HepG2 (cell line): ENCODE data around the gene ERLEC1. TPM values are rescaled to one million over a fixed set of nuclear protein-coding genes. Genes with fewer than 3 reads are reported as not detected.

Experiments used
- ARID5B ChIP-seq: IDR thresholded peaks from 2 replicates; pipeline ENCODE4 v1.4.0; 2020; ENCODE audit warnings: mild to moderate bottlenecking, missing genetic modification reagents
- ARNT2 ChIP-seq: sonication (generic); formaldehyde crosslinking; IDR thresholded peaks from 2 replicates; pipeline ENCODE4 v1.8.0; 2022; ENCODE audit warnings: mild to moderate bottlenecking, low read depth, missing genetic modification reagents, moderate library complexity
- CBFB ChIP-seq: sonication (generic); formaldehyde crosslinking; IDR thresholded peaks from 2 replicates; pipeline ENCODE4 v1.4.0; 2020; ENCODE audit warnings: missing genetic modification reagents
- FOXK2 ChIP-seq: fragments of 450-650 bp; IDR thresholded peaks from 2 replicates; pipeline ENCODE4 v1.6.1; 2016
- MED1 ChIP-seq: sonication (generic); formaldehyde crosslinking; IDR thresholded peaks from 2 replicates; pipeline ENCODE4 v1.4.0; 2020; ENCODE audit warnings: missing genetic modification reagents
- NR3C1 ChIP-seq: sonication (generic); formaldehyde crosslinking; IDR thresholded peaks from 2 replicates; pipeline ENCODE4 v1.4.0; 2020; ENCODE audit warnings: missing genetic modification reagents
- PITX1 ChIP-seq: sonication (generic); formaldehyde crosslinking; IDR thresholded peaks from 2 replicates; pipeline ENCODE4 v1.5.1; 2020; ENCODE audit warnings: mild to moderate bottlenecking, missing genetic modification reagents
- PRMT3 ChIP-seq: sonication (generic); formaldehyde crosslinking; IDR thresholded peaks from 2 replicates; pipeline ENCODE4 v1.8.1; 2022; ENCODE audit warnings: low read depth, mild to moderate bottlenecking, moderate library complexity, missing genetic modification reagents, borderline replicate concordance
- REST ChIP-seq, 2 experiments: IDR thresholded peaks; 2 replicates each; pipeline ENCODE4 v1.6.1; 2011 to 2012; ENCODE audit warnings: low read length in 2 of 2, borderline replicate concordance in 1 of 2, low read depth in 1 of 2, mild to moderate bottlenecking in 1 of 2, moderate library complexity in 1 of 2
- RNF219 ChIP-seq: sonication (generic); formaldehyde crosslinking; IDR thresholded peaks from 2 replicates; pipeline ENCODE4 v1.5.0; 2020; ENCODE audit warnings: mild to moderate bottlenecking, missing genetic modification reagents
- polyA plus RNA-seq, 8 experiments: library from polyadenylated mRNA; depleted of rRNA in 3 of 8; stranded (reverse) in 7 of 8; unstranded in 1 of 8; fragments of >200 nt; fragmentation: Illumina TruSeq in 4 of 8; extraction: Trizol in 4 of 8; gene quantifications; 2 replicates each; pipeline versions ENCODE4 v1.2.1 to v1.2.3, GENCODE V29; 2011 to 2016; ENCODE audit warnings: low read depth in 4 of 8, missing spikeins in 1 of 8, mixed read lengths in 1 of 8; ENCODE audit not compliant: insufficient read depth in 1 of 8
- total RNA-seq, 5 experiments: library from RNA; depleted of rRNA; stranded (reverse); fragments of >200 nt; fragmentation: Illumina TruSeq; extraction: Trizol; gene quantifications; 2 replicates each; pipeline ENCODE4 v1.2.3, GENCODE V29; 2016; ENCODE audit warnings: low read depth in 1 of 5

ERLEC1 gene
- total and polyA plus RNA-seq, 2 of the 13 experiments (the other 11 are each of a cell fraction or from before 2014, with no cell fraction given), result 87.3 to 88.4 TPM

- TF ChIP-seq ARID5B (CRISPR knock-in tag) (peak; percentile 30; the same call in 1 of the 2 replicates), NR3C1 (CRISPR knock-in tag) (no peak), PRMT3 (CRISPR knock-in tag) (no peak), MED1 (CRISPR knock-in tag) (no peak; the same call in 1 of the 2 replicates), FOXK2 (no peak), PITX1 (CRISPR knock-in tag) (peak; percentile 37; the same call in 1 of the 2 replicates), REST (IDR thresholded peaks at IDR 0.05; ENCODE audit: borderline replicate concordance in 1 of 2, low read depth in 1 of 2, low read length in 2 of 2) (no peak), CBFB (CRISPR knock-in tag) (no peak), RNF219 (no peak), ARNT2 (CRISPR knock-in tag) (peak; percentile 47; the same call in 1 of the 2 replicates)
These were observed 19.2 kb upstream of the ERLEC1 start, which contains the start of gene CHAC2 (continued) for GRCh38 chr2:53767405-53768241.
